Activated B cell treated with CpG ODN at 0.5 μM for 24 hours (primary cell): ENCODE data around the gene PHOSPHO2. TPM values are rescaled to one million over a fixed set of nuclear protein-coding genes. Genes with fewer than 3 reads are reported as not detected.

Experiments
- ATAC-seq: fragments of 200-7000 bp; cut with Tn5 transposase; one replicate; pipeline ENCODE4 v1.10.0; 2021; ENCODE audit warnings: low read depth, mild to moderate bottlenecking, moderate library complexity
- CTCF ChIA-PET: fragments of 350-600 bp; sonication (Branson Sonifier 250); formaldehyde crosslinking; loops from one replicate; lab custom pipeline; 2021; ENCODE audit warnings: antibody characterized with exemption; lab: Charles Lee
- POLR2A ChIA-PET: fragments of 350-600 bp; sonication (Branson Sonifier 250); formaldehyde crosslinking; loops from one replicate; lab custom pipeline; 2021; ENCODE audit warnings: antibody characterized with exemption; lab: Charles Lee
- DNase-seq: peaks from one replicate; pipeline ENCODE4 v3.0.0; 2022
- H3K27ac Mint-ChIP-seq: one replicate; pipeline ENCODE4 v1.8.0; 2020; ENCODE audit warnings: mixed read lengths
- H3K27me3 Mint-ChIP-seq: one replicate; pipeline ENCODE4 v1.8.0; 2021; ENCODE audit warnings: mixed read lengths
- H3K36me3 Mint-ChIP-seq: one replicate; pipeline ENCODE4 v1.8.0; 2021; ENCODE audit warnings: low read depth, mixed read lengths
- H3K4me1 Mint-ChIP-seq: one replicate; pipeline ENCODE4 v1.8.0; 2021; ENCODE audit warnings: mixed read lengths
- H3K4me3 Mint-ChIP-seq: one replicate; pipeline ENCODE4 v1.8.0; 2020; ENCODE audit warnings: mild to moderate bottlenecking, mixed read lengths
- H3K9me3 Mint-ChIP-seq: one replicate; pipeline ENCODE4 v1.8.0; 2020; ENCODE audit warnings: mixed read lengths
- CTCF ChIP-seq: fragments of 200-600 bp; IDR thresholded peaks from one replicate; pipeline ENCODE4 v1.8.0; 2022; ENCODE audit warnings: antibody characterized with exemption, mild to moderate bottlenecking
- intact Hi-C: fragments of 100-400 bp; cut with micrococcal nuclease; formaldehyde crosslinking; loops from one replicate; pipeline ENCODE4 v1.15.1; 2024
- total RNA-seq: library from RNA; stranded (reverse); gene quantifications from 2 replicates; pipeline ENCODE4 v1.2.3, GENCODE V29; 2022

PHOSPHO2 gene
- total RNA-seq, 1 donor from 2014 or later = 6.3 TPM

GRCh38 chr2:169672406-169672805, 21.9 kb upstream of the PHOSPHO2 start:
- Mint-ChIP-seq H3K4me1 (no peaks in the 10 kb centered on the region), H3K9me3 (no peaks in the 10 kb centered on the region), H3K27ac (no peak overlapping the region), H3K4me3 (no peak overlapping the region), H3K27me3 (peaks cover 13% of the 10 kb centered on the region), H3K36me3 (no peaks in the 10 kb centered on the region)
- ChIA-PET CTCF (no interaction called here), POLR2A (no interaction called here)
- DNase-seq = no peak
- intact Hi-C loops = no loop called here
- ATAC-seq = no peak
- TF ChIP-seq CTCF = no peak

- Mint-ChIP-seq H3K27me3 (peaks cover 13% of the 10 kb centered on the region), H3K9me3 (no peaks in the 10 kb centered on the region), H3K4me3 (no peak overlapping the region), H3K36me3 (no peaks in the 10 kb centered on the region), H3K4me1 (no peaks in the 10 kb centered on the region), H3K27ac (no peak overlapping the region)
- intact Hi-C loops = no loop called here
- ATAC-seq (no peak), DNase-seq (no peak)
- POLR2A ChIA-PET = no interaction called here
- CTCF ChIA-PET = no interaction called here
- TF ChIP-seq CTCF = no peak
Observed at GRCh38 chr2:169673106-169673505, 21.2 kb upstream of the PHOSPHO2 start.

DNA sequence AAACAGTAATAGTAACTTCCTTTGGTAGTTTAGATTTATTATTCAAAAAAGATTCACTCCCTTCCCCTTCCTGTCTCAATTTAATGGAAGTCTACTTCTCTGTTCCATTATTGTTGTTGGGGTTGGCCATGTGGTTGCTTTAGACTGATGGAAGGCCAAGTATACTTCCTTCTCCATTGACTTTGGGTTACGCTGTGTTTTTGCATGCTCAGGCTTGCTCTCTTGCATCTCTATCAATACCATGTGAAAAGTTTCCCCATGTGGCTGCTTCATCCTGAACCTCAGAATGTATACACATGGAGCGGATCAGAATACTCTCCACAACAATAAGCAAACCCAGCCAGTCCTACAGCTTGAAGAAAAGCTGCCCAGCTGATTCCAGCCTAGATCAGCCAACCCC, 20.3 kb upstream of the PHOSPHO2 start:
- ChIA-PET CTCF (no interaction called here), POLR2A (no interaction called here)
- H3K36me3 Mint-ChIP-seq = no peaks in the 10 kb centered on the region
- H3K27me3 Mint-ChIP-seq = peaks cover 13% of the 10 kb centered on the region
- H3K27ac Mint-ChIP-seq = no peak overlapping the region
- H3K9me3 Mint-ChIP-seq = no peaks in the 10 kb centered on the region
- H3K4me1 Mint-ChIP-seq = no peaks in the 10 kb centered on the region
- TF ChIP-seq CTCF = no peak
- no peak overlapping the region for H3K4me3 Mint-ChIP-seq
- DNase-seq = no peak
- intact Hi-C loops = no loop called here
- ATAC-seq = no peak

GRCh38 chr2:169676357-169676756, 17.9 kb upstream of the PHOSPHO2 start:
- Mint-ChIP-seq H3K27ac (no peak overlapping the region), H3K9me3 (no peaks in the 10 kb centered on the region), H3K4me3 (no peak overlapping the region), H3K27me3 (peaks cover 13% of the 10 kb centered on the region), H3K4me1 (no peaks in the 10 kb centered on the region), H3K36me3 (no peaks in the 10 kb centered on the region)
- POLR2A ChIA-PET = no interaction called here
- CTCF ChIA-PET = no interaction called here
- intact Hi-C loops = no loop called here
- ATAC-seq (no peak), DNase-seq (no peak)
- no peak for TF ChIP-seq CTCF

- ChIA-PET CTCF (interaction anchor here (1.5 kb wide), 1 partner anchor 149 kb away, joined by 3 read pairs; no protein-coding TSS in a partner anchor), POLR2A (no interaction called here)
- ATAC-seq = no peak
- Mint-ChIP-seq H3K36me3 (no peaks in the 10 kb centered on the region), H3K27me3 (peaks cover 13% of the 10 kb centered on the region), H3K27ac (no peak overlapping the region), H3K4me1 (no peaks in the 10 kb centered on the region), H3K9me3 (no peaks in the 10 kb centered on the region), H3K4me3 (no peak overlapping the region)
- intact Hi-C loops = no loop called here
- TF ChIP-seq CTCF = no peak
- no peak for DNase-seq
Observed at GRCh38 chr2:169676850-169677249, 17.4 kb upstream of the PHOSPHO2 start.
